SU-DHL-6 (cell line): Measurements from ENCODE around the gene TIMM8A.

Source experiments
- H2AFZ ChIP-seq: fragments of 200-600 bp; sonication (generic); 2 replicates; pipeline ENCODE4 v1.6.1; 2014; ENCODE audit warnings: low read depth, mild to moderate bottlenecking, moderate library complexity, mixed read lengths, antibody characterized with exemption, low read length; ENCODE audit not compliant: severe bottlenecking
- H3F3A ChIP-seq: fragments of 200-600 bp; shearing (Covaris generic); 2 replicates; pipeline ENCODE4 v1.6.0; 2016; ENCODE audit warnings: antibody characterized with exemption, mild to moderate bottlenecking; ENCODE audit not compliant: insufficient read depth
- H3K27ac ChIP-seq: fragments of 200-600 bp; sonication (generic); 2 replicates; pipeline ENCODE4 v1.5.1; 2016; ENCODE audit warnings: low read depth, mild to moderate bottlenecking, low read length, moderate library complexity, mixed read lengths
- H3K27me3 ChIP-seq: fragments of 200-600 bp; sonication (generic), shearing (Covaris generic); 2 replicates; pipeline ENCODE4 v1.6.0; 2014; ENCODE audit warnings: mild to moderate bottlenecking, low read length
- H3K36me3 ChIP-seq: fragments of 200-600 bp; sonication (generic); 2 replicates; pipeline ENCODE4 v1.6.1; 2014; ENCODE audit warnings: mild to moderate bottlenecking, low read length, mixed read lengths
- H3K4me2 ChIP-seq: fragments of 300-600, 200-600 bp; shearing (Covaris generic), sonication (generic); 2 replicates; pipeline ENCODE4 v1.6.0; 2014; ENCODE audit warnings: low read length, low read depth, mild to moderate bottlenecking; ENCODE audit not compliant: poor library complexity, severe bottlenecking
- H3K4me3 ChIP-seq: fragments of 200-600 bp; sonication (generic); 2 replicates; pipeline ENCODE4 v1.5.1; 2014; ENCODE audit warnings: antibody characterized with exemption, low read length, mild to moderate bottlenecking, mixed read lengths; ENCODE audit not compliant: insufficient read depth, poor library complexity, severe bottlenecking
- H3K79me2 ChIP-seq: fragments of 200-600 bp; sonication (generic); 2 replicates; pipeline ENCODE4 v1.6.1; 2014; ENCODE audit warnings: mild to moderate bottlenecking, low read length, moderate library complexity; ENCODE audit not compliant: insufficient read depth
- H3K9ac ChIP-seq: fragments of 200-600 bp; sonication (generic); 2 replicates; pipeline ENCODE4 v1.7.0; 2014; ENCODE audit warnings: mild to moderate bottlenecking, low read length
- H3K9me2 ChIP-seq: fragments of 200-600 bp; sonication (generic); replicated peaks from 2 replicates; pipeline ENCODE4 v1.6.1; 2014; ENCODE audit warnings: low read length; ENCODE audit not compliant: insufficient read depth
- H3K9me3 ChIP-seq: fragments of 200-600 bp; sonication (generic); 2 replicates; pipeline ENCODE4 v1.6.1; 2014; ENCODE audit warnings: low read length, mixed read lengths; ENCODE audit not compliant: insufficient read depth
- H4K20me1 ChIP-seq: fragments of 200-600 bp; sonication (generic); 2 replicates; pipeline ENCODE4 v1.6.1; 2014; ENCODE audit warnings: low read depth, mild to moderate bottlenecking, antibody characterized with exemption, low read length, moderate library complexity, mixed read lengths
- EZH2phosphoT487 ChIP-seq: fragments of 200-600 bp; sonication (generic), shearing (Covaris generic); conservative IDR thresholded peaks from 2 replicates; pipeline ENCODE4 v1.6.1; 2018; ENCODE audit warnings: mild to moderate bottlenecking, antibody characterized with exemption, low read length, moderate library complexity, mixed read lengths
- TF ChIP-seq, protein P1 (sequence below): fragments of 200-600 bp; sonication (generic); IDR thresholded peaks from one replicate; pipeline ENCODE4 v1.5.1; 2017; ENCODE audit warnings: antibody characterized with exemption, mild to moderate bottlenecking, low read length, moderate library complexity; ENCODE audit not compliant: insufficient read depth, poor library complexity, severe bottlenecking

TIMM8A gene, protein sequence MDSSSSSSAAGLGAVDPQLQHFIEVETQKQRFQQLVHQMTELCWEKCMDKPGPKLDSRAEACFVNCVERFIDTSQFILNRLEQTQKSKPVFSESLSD

DNA sequence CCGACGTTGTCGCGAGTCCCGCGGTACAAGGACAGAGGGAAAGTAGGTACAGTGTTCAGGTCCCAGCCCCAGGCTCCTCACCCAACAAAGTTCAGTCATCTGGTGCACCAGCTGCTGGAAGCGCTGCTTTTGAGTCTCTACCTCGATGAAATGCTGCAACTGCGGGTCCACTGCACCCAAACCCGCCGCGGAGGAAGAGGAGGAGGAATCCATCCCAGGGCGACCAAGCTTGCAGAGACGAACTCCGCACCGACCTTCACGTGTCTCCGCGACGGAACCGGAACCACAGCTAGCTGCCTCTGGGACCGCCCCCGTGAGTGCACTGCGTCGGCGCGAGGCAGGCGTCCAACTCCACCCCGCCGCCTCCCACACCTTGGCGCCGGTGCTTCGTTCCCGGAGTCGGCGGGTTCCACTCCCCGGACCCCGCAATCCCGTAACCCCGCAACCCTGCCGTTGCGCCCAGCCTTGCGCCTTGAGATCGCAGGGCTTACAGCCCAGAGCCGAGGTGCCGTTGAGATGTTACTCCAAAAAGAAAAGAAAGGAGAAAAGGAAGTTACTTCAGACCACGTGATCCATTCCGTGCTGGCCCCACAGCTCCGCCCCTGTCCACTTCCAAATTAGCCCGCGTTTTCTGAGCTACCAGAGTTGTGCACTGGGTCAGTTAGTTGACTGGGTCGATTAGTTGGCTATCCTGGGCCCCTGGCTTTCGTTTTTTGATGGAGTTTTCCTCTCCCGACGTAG lies at the start of gene TIMM8A:
TIMM8A (minus strand) TSS at position 291 of the 741 bp plus-strand sequence; CDS start at position 213, 78 bp downstream.
- Histone ChIP-seq H3K9me3 (no peaks in the 10 kb centered on the region), H3K9me2 (no peaks in the 10 kb centered on the region), H4K20me1 (no peaks in the 10 kb centered on the region), H3K4me3 (peak within 1 kb of the TSS; percentile 92), H3K4me2 (peak within 1 kb of the TSS; percentile 89), H3K36me3 (no peaks in the 10 kb centered on the region), H2AFZ (peak within 1 kb of the TSS; percentile 86), H3K27me3 (no peaks in the 10 kb centered on the region), H3K27ac (peak within 1 kb of the TSS; percentile 69), H3F3A (peaks cover 11% of the 10 kb centered on the region; the same call in 1 of the 2 replicates), H3K9ac (peak within 1 kb of the TSS; percentile 89), H3K79me2 (peaks cover 35% of the 10 kb centered on the region)
- TF ChIP-seq EZH2phosphoT487 = no peak

DNA sequence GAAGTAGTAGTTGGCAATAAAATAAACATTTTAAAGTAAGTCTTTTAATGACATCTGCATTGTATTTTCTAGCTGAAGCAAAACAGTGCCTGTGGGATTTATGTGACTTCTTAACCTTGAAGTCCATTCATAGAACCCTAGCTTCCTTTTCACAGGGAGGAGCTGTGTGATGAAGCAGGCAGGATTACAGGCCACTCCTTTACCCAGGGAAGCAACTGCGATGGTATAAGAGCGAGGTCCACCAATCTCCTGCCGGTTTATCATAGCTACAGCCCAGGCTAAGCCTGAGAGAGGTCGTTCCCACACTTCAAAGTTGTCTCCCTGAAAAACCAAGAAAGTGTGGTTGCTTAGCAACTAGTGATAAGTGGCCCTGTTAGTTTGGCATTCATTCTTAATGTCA lies 49.2 kb upstream of the TIMM8A start:
- H2AFZ ChIP-seq = no peak overlapping the region
- H3K9me3 ChIP-seq = no peaks in the 10 kb centered on the region
- no peaks in the 10 kb centered on the region for H3K27me3 ChIP-seq
- peaks cover 50% of the 10 kb centered on the region for H3F3A ChIP-seq
- no peak overlapping the region for H3K4me2 ChIP-seq
- H4K20me1 ChIP-seq = no peaks in the 10 kb centered on the region
- H3K79me2 ChIP-seq = peaks cover 4% of the 10 kb centered on the region; the same call in 1 of the 2 replicates
- no peak overlapping the region for H3K27ac ChIP-seq
- TF ChIP-seq EZH2phosphoT487 = no peak
- TF ChIP-seq, protein P1, sequence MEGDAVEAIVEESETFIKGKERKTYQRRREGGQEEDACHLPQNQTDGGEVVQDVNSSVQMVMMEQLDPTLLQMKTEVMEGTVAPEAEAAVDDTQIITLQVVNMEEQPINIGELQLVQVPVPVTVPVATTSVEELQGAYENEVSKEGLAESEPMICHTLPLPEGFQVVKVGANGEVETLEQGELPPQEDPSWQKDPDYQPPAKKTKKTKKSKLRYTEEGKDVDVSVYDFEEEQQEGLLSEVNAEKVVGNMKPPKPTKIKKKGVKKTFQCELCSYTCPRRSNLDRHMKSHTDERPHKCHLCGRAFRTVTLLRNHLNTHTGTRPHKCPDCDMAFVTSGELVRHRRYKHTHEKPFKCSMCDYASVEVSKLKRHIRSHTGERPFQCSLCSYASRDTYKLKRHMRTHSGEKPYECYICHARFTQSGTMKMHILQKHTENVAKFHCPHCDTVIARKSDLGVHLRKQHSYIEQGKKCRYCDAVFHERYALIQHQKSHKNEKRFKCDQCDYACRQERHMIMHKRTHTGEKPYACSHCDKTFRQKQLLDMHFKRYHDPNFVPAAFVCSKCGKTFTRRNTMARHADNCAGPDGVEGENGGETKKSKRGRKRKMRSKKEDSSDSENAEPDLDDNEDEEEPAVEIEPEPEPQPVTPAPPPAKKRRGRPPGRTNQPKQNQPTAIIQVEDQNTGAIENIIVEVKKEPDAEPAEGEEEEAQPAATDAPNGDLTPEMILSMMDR = no peak
- H3K36me3 ChIP-seq = peaks cover 5% of the 10 kb centered on the region; the same call in 1 of the 2 replicates
- H3K4me3 ChIP-seq = no peak overlapping the region
- no peaks in the 10 kb centered on the region for H3K9me2 ChIP-seq
- no peak overlapping the region for H3K9ac ChIP-seq

DNA sequence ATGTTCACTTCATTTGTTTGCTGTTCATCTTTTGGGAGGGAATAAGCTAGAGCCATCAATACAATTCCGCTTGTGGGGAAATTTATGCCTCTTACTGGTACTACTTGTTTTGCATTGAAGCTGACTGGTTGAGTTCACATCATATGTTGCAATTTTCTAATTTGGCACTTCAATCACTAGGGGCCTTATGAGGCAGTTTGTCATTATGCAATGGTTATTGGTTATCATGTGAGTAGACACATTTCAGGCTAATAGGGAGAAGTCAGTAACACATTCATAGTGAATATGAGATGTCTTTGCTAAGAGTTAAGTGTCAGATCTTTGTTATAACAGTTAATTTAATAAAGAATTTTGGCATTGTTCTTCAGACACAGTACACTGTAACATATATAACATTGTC lies 47.2 kb upstream of the TIMM8A start:
- H3K36me3 ChIP-seq = peaks cover 16% of the 10 kb centered on the region
- H2AFZ ChIP-seq = no peak overlapping the region
- no peak for TF ChIP-seq EZH2phosphoT487
- TF ChIP-seq, protein P1 = no peak
- H3K4me3 ChIP-seq = no peak overlapping the region
- H3F3A ChIP-seq = peaks cover 68% of the 10 kb centered on the region
- H3K9ac ChIP-seq = no peak overlapping the region
- no peaks in the 10 kb centered on the region for H3K9me3 ChIP-seq
- no peak overlapping the region for H3K27ac ChIP-seq
- no peaks in the 10 kb centered on the region for H3K9me2 ChIP-seq
- H4K20me1 ChIP-seq = no peaks in the 10 kb centered on the region
- peaks cover 21% of the 10 kb centered on the region for H3K79me2 ChIP-seq
- H3K27me3 ChIP-seq = no peaks in the 10 kb centered on the region
- H3K4me2 ChIP-seq = no peak overlapping the region

DNA sequence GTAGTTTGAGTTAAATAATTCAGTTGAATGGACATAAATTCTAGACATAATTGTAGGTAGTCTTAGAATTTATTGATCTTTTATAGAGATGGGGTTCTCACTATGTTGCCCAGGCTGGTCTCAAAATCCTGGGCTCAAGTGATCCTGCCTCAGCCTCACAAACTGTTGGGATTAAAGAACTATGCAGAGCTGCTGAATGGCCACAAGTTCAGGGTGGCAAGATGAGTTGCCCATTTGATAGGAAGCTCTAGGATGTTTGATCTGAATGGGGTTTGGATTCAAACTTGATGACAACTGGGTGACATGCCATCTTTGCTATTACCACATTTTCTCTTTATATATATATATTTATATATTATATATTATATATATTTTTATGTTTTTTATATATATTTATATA lies 45.8 kb upstream of the TIMM8A start:
- Histone ChIP-seq H3K36me3 (peaks cover 16% of the 10 kb centered on the region), H3K4me3 (no peak overlapping the region), H2AFZ (no peak overlapping the region), H3K27ac (no peak overlapping the region), H3K9me2 (no peaks in the 10 kb centered on the region), H3K79me2 (peaks cover 21% of the 10 kb centered on the region), H3K9ac (no peak overlapping the region), H3K4me2 (peak overlapping the region; percentile 92), H3F3A (peaks cover 68% of the 10 kb centered on the region), H4K20me1 (no peaks in the 10 kb centered on the region), H3K27me3 (no peaks in the 10 kb centered on the region), H3K9me3 (no peaks in the 10 kb centered on the region)
- TF ChIP-seq EZH2phosphoT487 = no peak
- TF ChIP-seq, protein P1 = no peak
